ENCODE measurements around the gene LMBR1L. TPM values are rescaled to one million over a fixed set of nuclear protein-coding genes. Genes with fewer than 3 reads are reported as not detected.

Gene LMBR1L
- total RNA-seq, 2 experiments from 2014 or later = 35.8 to 37.8 TPM

- Mint-ChIP-seq H3K27ac (no peak overlapping the region), H3K4me3 (no peak overlapping the region), H3K4me1 (ENCODE audit: low read depth) (peaks cover 18% of the 10 kb centered on the region), H3K36me3 (ENCODE audit: low read depth) (peaks cover 74% of the 10 kb centered on the region), H3K9me3 (ENCODE audit: insufficient read depth) (no peaks in the 10 kb centered on the region), H3K27me3 (ENCODE audit: low read depth) (no peaks in the 10 kb centered on the region)
- DNase-seq = no peak
- no peak for ATAC-seq
- ChIA-PET POLR2A (no interaction called here), CTCF (interaction anchor here (1.4 kb wide), 1 partner anchor 12 kb away, joined by 7 read pairs; no protein-coding TSS in a partner anchor)
Measured at GRCh38 chr12:49051373-49051764, 59.3 kb downstream of the LMBR1L start.

GRCh38 chr12:49050507-49051372 is 59.9 kb downstream of the LMBR1L start:
- Mint-ChIP-seq H3K4me1 (ENCODE audit: low read depth) (peaks cover 12% of the 10 kb centered on the region), H3K36me3 (ENCODE audit: low read depth) (peaks cover 76% of the 10 kb centered on the region), H3K27me3 (ENCODE audit: low read depth) (no peaks in the 10 kb centered on the region), H3K9me3 (ENCODE audit: insufficient read depth) (no peaks in the 10 kb centered on the region), H3K27ac (no peak overlapping the region), H3K4me3 (no peak overlapping the region)
- DNase-seq (no peak), ATAC-seq (no peak)
- CTCF ChIA-PET = interaction anchor here (1.4 to 1.6 kb wide), 2 partner anchors 13 to 63 kb away, joined by 4 to 7 read pairs; no protein-coding TSS in a partner anchor
- POLR2A ChIA-PET = no interaction called here

- ATAC-seq (no peak), DNase-seq (no peak)
- Mint-ChIP-seq H3K27ac (no peak overlapping the region), H3K36me3 (ENCODE audit: low read depth) (peaks cover 78% of the 10 kb centered on the region), H3K27me3 (ENCODE audit: low read depth) (no peaks in the 10 kb centered on the region), H3K4me3 (no peak overlapping the region), H3K9me3 (ENCODE audit: insufficient read depth) (no peaks in the 10 kb centered on the region), H3K4me1 (ENCODE audit: low read depth) (peaks cover 2% of the 10 kb centered on the region)
- CTCF ChIA-PET = interaction anchor here (1.6 to 1.8 kb wide), 2 partner anchors 53 to 62 kb away, joined by 4 read pairs; no protein-coding TSS in a partner anchor
- POLR2A ChIA-PET = no interaction called here
Measured at GRCh38 chr12:49049566-49050224, 61.0 kb downstream of the LMBR1L start.

GRCh38 chr12:49048953-49049352 is 61.7 kb downstream of the LMBR1L start:
- Mint-ChIP-seq H3K4me1 (ENCODE audit: low read depth) (peaks cover 2% of the 10 kb centered on the region), H3K36me3 (ENCODE audit: low read depth) (peaks cover 80% of the 10 kb centered on the region), H3K4me3 (no peak overlapping the region), H3K27me3 (ENCODE audit: low read depth) (no peaks in the 10 kb centered on the region), H3K27ac (no peak overlapping the region), H3K9me3 (ENCODE audit: insufficient read depth) (no peaks in the 10 kb centered on the region)
- no peak for DNase-seq
- CTCF ChIA-PET = interaction anchor here (1.0 to 1.8 kb wide), 6 partner anchors 29 to 125 kb away, joined by 3 to 7 read pairs (median 4); no protein-coding TSS in a partner anchor
- no peak for ATAC-seq
- POLR2A ChIA-PET = no interaction called here

Other genes with a start within 250 kb of the LMBR1L start
- gene RND1, start 245.0 kb downstream of the LMBR1L start, total RNA-seq = 1 to 10 TPM; 1.4 to 2.5 TPM
- gene FKBP11, start 185.4 kb downstream of the LMBR1L start, total RNA-seq = 10 to 100 TPM; 48.7 to 52.6 TPM
- 100 to 1,000 TPM; 104 to 108 TPM for gene ARF3, start 153.4 kb downstream of the LMBR1L start, total RNA-seq
- gene WNT10B, start 139.1 kb downstream of the LMBR1L start, total RNA-seq = 1 to 10 TPM; 2.4 to 3.2 TPM
- 1 to 10 TPM in 1 of 2 experiments, under 1 TPM in 1; 0.81 to 1.1 TPM for gene WNT1, start 132.5 kb downstream of the LMBR1L start, total RNA-seq
- under 1 TPM; 0.39 to 0.42 TPM for gene DDN, start 111.5 kb downstream of the LMBR1L start, total RNA-seq
- gene PRKAG1, start 92.1 kb downstream of the LMBR1L start, total RNA-seq = 10 to 100 TPM; 57.5 to 59.8 TPM
- gene KMT2D, start 50.1 kb downstream of the LMBR1L start, total RNA-seq = 100 to 1,000 TPM; 113 TPM
- gene RHEBL1, start 40.9 kb downstream of the LMBR1L start, total RNA-seq = 1 to 10 TPM; 9.5 to 9.9 TPM
- under 1 TPM in 1 of 2 experiments, not detected in 1; 0.16 TPM for gene DHH, start 16.0 kb downstream of the LMBR1L start, total RNA-seq
- gene TUBA1B, start 20.5 kb upstream of the LMBR1L start, total RNA-seq = 1,000 to 10,000 TPM; 2,302 to 2,333 TPM
- gene TUBA1A, start 78.2 kb upstream of the LMBR1L start, total RNA-seq = 100 to 1,000 TPM; 117 to 120 TPM
- gene TUBA1C, start 154.2 kb upstream of the LMBR1L start, total RNA-seq = 100 to 1,000 TPM; 308 to 324 TPM
- not detected for gene PRPH, start 184.3 kb upstream of the LMBR1L start, total RNA-seq
- gene TROAP, start 212.4 kb upstream of the LMBR1L start, total RNA-seq = 100 to 1,000 TPM; 107 to 111 TPM
- gene C1QL4, start 226.3 kb upstream of the LMBR1L start, total RNA-seq = not detected
- gene DNAJC22, start 236.0 kb upstream of the LMBR1L start, total RNA-seq = under 1 TPM in 1 of 2 experiments, not detected in 1; 0.29 TPM

Measured in activated CD8-positive, alpha-beta T cell treated with anti-CD3 and anti-CD28 coated beads, Interleukin-2, amount 10 ng/mL, durations not matched to agents 7 days and 5 days (primary cell).